ENCODE measurements around the gene SPPL2B. TPM values are rescaled to one million over a fixed set of nuclear protein-coding genes. Genes with fewer than 3 reads are reported as not detected.

Gene SPPL2B
- total RNA-seq, 1 donor: 267 TPM

DNA sequence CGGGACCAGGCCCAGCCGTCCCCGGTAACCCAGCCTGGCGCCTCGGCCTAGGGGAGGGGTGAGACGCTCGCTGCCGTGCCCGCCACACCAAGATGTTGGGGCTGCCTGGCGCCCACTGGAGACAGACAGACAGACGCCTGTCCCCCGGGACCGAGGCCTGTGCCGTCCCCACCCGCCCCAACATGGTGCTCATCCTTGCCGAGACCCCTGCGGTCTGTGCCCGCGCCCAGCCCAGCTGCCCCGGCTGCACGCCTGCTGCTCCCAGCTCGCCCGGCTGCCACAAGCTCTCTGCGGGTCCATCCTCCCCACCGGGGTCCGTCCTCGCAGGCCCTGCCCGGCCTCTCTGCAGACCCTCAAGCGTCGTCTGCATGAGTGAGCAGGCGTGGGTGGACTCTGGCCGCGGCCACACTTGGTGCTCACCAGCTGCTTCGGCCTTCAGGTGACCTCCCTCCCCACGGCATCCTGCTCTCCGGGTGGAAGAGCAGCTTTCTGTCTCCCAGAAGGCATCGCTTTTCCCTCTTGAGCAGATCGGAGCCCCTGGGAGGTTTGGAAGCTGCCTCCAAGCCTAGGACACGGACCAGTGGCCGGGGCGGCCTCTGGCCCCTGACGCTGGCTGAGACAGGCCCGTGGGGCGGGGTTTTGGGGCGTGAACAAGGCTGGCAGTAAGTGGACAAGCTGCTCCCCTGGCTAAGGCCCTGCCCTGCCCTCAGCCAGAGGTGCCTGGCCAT is 24.8 kb downstream of the SPPL2B start:
- DNase-seq (ENCODE audit: low read depth in 2 of 3, low spot score in 2 of 3): no peak

DNA sequence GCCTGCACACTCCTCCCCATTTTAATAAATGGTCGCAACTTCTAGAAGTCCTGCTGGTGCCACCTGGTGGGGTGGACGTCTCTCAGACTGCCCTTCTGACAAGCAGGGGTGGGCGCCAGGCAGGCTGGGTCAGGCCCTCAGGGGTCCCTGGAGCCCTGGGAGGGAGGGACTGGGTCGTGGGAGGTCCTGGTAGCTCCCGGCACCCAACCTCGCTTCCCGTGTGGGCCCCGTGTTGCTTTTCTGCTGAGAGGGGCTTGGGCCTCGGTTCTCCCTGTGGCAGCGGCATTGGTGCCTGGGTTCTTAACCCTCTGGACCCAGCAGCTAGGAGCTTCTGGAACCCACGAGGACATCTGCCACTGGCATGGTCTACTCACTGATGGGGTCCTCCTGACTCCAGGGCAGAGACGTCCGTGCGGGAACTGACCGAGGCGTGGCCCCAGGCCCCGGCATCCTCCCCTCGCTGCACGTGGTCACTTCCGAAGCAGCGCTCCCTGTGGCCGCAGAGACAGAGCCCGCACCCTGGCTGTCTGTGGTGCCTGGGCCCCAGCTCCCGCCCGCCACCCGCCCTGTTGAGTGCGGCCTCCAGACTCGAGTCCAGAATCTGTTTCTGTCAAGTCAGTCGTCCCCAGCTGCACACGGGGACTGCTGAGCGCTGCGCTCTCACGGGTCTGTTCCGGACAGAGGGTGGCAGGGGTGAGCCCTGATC is 25.6 kb downstream of the SPPL2B start:
- no peak for DNase-seq (ENCODE audit: low read depth in 2 of 3, low spot score in 2 of 3)

DNA sequence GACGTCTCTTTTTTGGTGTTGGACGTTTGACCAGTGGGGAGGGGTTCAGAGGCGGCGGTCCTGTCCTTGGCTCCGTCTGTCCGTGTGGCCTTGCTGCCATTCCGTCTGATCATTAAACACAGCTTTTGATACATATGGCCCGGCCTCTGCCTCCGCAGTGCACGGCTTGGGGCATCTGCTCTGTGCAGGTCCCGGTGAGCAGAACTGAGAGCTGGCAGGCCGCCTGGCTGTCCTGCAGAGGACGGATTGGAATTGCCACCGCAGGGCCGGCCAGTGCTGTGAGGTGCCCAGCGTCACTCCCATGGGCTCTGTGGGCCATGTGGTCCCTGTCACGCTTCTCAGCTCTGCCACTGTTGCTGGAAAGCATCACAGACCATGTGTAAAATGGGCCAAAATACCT is 26.2 kb downstream of the SPPL2B start:
- DNase-seq (ENCODE audit: low read depth in 2 of 3, low spot score in 2 of 3): no peak

DNA sequence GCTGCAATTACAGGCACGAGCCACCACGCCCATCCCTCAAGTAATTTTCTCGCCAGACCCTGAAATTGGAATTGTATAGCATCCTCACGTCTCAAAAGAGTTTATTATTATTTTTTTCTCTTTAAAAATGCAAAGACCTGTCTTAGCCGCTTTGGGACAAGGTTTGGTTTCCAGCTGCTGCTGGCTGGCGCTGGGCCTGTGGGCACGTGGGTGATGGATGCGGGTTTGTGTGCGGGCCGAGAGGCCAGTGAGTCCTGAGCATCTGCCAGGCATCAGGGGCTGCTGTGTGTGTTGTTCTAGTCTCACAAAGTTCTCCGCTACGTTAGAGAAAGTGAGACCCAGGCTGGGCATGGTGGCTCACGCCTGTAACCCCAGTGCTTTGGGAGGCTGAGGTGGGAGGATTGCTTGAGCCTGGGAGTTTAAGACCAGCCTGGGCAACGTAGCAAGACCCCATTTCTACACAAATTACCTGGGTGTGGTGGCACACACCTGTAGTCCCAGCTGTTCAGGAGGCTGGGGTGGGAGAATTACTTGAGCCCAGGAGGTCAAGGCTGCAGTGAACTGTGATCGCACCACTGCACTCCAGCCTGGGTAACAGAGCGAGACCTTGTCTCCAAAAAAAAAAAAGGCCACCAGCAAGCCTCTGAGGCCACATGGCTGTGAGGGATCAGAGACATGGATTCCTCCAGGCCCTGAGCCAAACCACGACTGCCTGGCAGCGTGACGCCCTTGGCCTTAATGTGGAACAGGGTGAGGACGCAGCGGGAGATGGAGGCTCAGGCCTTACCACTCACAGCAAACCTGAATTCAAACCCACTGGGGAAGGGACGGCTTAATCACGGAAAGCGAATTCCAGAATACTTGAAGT is 26.9 kb downstream of the SPPL2B start:
- no peak for DNase-seq (ENCODE audit: low read depth in 2 of 3, low spot score in 2 of 3)

DNA sequence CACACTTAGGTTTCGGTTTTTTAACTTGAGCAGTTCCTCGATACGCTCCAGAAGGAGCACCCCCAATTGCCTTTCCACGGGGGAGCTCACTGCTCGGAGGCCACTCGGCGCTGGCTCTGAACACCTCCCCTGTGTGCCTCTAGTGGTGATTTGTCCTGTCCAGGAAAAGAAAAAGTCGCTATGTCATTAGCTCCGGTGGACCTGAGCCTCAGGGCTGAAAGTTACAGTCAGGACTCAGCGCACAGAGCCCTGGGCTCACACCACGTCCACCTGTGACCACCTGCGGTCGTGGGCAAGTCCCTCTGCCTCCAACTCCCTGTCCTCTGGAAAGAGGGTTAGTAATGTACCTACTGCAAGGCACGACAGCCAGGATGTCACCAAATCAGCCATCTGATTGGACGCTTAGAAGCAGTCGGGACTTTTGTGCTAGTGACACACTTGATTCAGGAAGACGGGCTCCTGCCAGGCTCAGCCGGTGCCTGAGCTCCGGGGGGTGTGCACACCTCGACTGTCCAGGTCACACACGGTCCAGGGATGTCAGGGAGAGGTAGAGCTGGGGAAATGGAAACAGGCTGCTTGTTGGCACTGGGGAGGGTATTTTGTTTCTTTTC is 27.7 kb downstream of the SPPL2B start:
- DNase-seq (ENCODE audit: low read depth in 2 of 3, low spot score in 2 of 3): no peak

DNA sequence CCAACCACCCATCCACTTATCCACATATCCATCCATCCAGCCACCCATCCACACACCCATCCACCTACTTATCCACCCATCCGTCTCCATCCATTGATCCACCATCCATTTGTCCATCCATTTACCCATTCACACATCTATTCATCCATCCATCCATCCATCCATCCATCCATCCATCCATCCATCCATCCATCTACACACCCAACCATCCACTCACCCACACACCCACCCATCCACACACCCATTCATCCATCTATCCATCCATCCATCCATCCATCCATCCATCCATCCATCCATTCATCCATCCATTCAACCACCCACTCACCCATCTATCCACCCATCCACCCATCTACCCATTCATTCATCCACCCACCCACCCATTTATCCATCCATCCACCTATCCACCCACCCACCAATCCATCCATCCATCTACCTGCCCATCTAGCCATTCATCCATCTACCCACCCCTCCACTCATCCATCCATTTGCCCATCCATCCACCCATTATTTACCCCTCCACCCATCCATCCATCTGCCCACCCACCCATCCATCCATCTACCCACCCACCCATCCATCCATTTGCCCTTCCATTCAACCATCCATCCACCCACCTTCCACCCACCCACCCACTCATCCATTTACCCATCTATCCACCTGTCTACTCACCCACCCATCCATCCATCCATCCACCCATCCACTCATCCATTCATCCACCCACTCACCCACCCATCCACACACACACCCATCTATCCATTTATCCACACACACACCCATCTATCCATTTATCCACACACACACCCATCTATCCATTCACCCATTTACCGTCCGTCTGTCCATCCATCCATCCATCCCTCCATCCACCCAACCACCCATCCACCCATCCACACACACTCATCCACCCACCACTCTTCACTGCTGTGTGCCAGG is 29.1 kb downstream of the SPPL2B start:
- DNase-seq (ENCODE audit: low read depth in 2 of 3, low spot score in 2 of 3): no peak

DNA sequence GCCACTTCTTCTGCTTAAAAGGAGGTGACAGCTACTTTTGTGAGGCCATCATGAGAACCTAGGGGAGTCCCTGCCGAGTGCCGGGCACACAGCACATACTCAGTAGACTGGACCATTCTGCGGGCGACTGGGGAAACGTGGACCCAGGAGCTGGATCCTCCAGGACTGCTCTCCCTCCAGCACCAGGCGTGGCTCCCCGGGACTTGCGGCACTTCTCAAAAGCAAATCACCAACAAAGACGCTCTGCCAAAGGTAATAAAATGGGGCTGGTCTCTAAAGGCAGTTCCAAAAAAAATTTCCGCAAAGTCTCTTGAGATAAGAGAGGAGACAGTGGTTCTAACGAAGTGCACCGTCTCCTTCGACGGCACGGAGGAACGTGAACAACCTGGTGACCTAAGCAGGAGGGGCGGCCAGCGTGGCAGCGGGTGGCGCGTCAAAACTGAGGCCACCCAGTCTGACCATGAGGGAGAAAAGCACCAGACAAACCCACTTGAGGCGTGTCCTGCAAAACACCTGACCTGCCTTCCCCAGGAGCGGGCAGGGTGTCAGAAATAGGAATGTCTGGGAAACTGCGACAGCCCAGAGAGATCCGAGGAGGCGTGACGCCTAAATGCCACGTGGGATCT is 30.2 kb downstream of the SPPL2B start:
- no peak for DNase-seq (ENCODE audit: low read depth in 2 of 3, low spot score in 2 of 3)

DNA sequence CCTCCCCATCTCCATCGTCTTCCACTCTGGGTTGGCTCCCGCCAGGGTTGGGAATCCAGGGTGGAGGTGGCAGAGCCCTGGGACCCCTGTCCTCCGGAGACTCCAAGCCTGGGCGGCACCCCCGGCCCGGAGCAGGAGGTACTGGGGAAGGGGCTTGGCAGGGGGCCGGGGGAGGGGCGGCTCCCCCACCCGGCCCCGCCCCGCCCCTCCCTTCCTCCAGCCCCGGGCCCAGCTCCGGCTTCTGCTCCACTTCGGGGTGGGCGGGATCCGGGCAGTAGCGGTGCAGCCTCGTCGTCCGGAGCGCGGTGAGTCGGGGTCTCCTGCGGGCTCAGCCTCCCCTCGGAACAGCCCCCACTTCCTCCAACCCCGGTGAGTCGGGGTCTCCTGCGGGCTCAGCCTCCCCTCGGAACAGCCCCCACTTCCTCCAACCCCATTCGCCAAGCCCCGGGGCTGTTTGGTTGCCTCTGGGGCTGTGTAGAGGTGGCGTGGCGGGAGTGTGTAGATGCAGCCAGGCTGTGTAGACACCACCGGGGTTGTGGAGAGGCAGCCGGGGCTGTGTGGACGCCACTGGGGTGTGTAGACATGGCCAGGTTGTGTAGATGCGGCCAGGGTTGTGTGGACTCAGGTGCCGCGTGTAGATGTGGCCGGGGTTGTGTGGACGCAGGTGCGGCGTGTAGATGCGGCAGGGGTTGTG is 31.7 kb downstream of the SPPL2B start, which contains the start of gene TMPRSS9:
Gene TMPRSS9, plus strand, starts transcription at position 274 of the 694 bp plus-strand sequence. CDS start 29,521 bp downstream, outside the sequence.
- no peak for DNase-seq (ENCODE audit: low read depth in 2 of 3, low spot score in 2 of 3)

DNA sequence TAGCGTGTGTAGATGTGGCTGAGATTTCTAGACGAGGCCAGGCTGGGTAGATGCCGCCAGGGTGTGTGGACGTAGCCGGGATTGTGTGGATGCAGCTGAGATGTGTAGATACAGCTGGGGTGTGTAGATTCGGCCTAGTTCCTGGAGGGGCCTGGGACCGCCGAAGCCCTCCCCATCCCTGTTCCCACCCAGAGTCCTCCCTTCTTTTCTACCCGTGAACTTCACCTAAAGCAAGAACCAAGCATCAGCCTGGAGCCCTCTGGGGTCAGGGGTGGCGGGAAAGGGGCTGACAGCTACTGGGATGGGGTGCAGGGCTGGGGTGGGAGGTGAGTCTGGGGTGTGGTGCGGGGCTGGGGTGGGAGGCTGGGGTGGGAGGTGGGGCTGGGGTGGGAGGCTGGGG is 32.3 kb downstream of the SPPL2B start:
- DNase-seq (ENCODE audit: low read depth in 2 of 3, low spot score in 2 of 3): peak in 1 of 3 donors; percentile 33

DNA sequence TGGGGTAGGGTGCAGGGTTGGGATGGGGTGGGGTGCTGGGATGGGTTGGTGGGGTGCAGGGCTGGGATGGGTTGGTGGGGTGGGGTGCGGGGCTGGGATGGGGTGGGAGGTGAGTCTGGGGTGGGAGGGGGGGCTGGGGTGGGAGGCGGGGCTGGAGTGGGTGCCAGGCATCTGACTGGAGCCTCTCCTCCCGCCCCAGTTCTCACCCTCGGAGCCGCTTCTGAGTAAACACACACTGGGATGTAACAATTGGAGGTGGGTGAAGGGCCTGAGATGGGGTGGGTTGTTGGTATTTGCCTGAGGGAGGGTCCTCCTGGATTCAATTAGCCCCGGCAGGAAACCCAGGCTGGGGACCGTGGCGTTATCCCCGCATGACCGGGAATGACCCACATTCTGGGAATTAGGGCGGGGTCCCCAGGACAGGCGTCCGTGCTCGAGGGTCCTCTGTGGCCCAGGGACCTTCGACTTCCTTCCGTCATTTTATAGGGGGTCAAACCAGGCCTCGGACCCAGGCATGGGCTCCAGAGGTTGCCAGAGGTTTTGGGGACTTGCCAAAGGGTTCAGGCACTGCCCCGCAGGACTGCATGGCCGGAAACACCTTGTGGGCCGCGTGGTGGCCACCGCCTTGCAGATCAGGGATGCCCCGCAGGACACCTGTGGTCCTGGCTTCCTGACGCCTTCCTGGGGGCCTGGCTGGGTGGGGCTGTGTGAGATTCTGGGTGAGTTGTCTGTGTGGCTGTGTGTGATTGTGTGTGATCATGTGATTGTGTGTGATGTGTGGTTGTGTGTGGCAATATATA is 33.0 kb downstream of the SPPL2B start:
- peak in 1 of 3 donors; percentile 61 for DNase-seq (ENCODE audit: low read depth in 2 of 3, low spot score in 2 of 3)

DNA sequence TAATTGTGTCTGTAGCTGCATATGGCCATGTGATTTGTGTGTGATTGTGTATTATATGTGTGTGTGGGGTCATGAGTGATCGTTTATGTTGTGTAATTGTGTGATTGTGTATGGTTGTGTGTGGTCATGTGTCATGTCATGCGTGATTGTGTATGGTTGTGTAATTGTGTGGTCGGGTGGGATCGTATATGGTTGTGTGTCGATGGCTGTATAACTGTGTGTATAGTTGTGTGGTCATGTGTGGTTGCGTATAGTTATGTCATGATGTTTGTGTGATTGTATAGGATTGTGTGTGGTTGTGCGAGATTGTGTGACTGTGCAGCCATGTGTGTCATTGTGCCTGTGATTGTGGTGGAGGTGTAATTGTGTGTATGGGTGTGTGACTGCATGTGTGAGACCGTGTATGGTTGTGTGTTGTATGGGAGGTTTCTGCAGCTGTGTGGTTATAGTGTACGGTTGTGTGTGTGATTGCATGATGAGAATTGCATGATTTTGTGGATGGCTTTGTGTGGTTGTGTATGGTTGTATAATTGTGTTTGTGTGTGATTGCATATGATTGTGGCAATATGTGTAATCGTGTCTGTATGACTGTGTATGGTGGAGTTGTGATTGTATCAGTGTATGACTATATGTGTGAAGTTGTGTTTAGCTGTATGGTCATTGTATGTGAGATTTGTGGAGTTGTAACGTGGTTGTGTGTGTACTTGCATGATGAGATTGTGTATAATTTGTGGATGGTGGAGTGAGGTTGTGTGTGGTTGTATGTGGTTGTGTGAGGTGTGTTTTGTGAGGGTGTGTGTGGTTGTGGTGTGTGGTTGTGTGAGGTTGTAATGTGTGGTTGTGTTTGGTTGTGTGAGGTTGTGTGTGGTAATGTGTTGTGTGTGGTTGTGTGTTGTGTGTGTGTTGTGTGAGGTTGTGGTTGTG is 33.8 kb downstream of the SPPL2B start:
- DNase-seq (ENCODE audit: low read depth in 2 of 3, low spot score in 2 of 3): no peak

DNA sequence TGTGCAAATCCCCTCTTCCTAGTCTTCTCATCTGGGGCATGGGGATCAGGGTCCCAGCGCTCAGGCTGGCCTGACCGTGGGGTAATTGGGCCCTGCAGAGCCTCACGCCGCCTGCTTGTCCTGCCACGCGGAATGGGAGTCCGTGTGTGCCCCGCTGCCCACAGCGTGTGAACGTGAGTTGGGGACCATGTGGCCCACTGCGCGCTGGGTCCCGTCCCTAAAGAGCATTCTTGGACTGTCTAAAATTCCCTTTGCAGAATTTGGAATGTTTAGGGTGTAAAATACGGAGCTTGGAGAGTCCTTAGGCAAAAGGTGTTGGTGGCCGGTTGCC is 34.5 kb downstream of the SPPL2B start:
- DNase-seq (ENCODE audit: low read depth in 2 of 3, low spot score in 2 of 3): no peak

DNA sequence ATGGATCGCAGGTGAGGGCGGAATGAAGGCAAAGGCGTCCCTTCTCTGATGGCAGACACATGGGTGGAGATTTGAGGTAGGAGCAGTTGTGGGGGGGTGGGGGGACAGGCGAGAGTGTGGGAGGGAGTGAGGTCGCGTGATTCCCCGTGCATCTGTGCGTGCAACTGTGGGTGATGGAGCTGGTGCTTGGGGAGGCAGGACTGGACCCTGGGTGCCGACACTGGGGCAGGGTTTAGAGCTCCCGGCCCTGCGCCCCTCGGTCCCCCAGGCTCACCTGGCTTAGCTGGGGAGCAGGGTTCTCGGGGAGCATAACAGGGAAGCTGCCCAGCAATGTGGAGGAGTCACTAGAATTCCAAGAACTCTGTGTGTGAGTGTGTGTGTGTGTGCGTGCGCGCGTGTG is 34.9 kb downstream of the SPPL2B start:
- DNase-seq (ENCODE audit: low read depth in 2 of 3, low spot score in 2 of 3): no peak

DNA sequence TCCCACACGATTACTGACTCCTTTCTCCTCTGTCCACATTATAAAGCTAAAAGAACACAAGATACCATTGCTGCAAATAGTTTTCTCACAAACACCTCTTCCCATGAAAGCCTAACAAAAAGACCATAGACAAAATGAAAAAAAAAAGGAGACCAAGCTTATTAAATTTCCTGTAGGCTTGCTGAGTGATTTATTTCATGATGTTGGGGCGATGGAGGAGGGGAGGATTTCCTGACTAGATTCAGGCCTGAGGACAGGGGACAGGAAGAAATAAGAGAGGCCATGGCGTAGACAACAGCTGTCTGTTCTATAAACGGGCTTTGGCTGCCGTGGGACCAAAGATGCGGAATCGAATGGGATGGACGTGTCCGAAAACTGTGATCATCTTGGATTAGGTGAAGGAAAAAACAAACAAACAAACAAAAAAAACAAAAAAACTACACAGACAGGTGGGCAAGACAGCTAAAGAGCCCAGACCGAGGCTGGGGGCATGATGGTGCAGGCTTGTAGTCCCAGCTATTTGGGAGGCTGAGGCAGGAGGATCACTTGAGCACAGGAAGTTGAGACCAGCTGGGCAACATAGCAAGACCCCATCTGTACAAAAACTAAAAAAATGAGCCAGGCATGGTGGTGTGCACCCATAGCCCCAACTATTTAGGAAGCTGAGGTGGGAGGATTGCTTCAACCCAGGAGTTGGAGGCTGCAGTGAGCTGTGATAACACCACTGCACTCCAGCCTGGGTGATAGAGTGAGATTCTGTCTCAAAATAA is 36.9 kb downstream of the SPPL2B start:
- DNase-seq (ENCODE audit: low read depth in 2 of 3, low spot score in 2 of 3): peak in 1 of 3 donors; percentile 38

DNA sequence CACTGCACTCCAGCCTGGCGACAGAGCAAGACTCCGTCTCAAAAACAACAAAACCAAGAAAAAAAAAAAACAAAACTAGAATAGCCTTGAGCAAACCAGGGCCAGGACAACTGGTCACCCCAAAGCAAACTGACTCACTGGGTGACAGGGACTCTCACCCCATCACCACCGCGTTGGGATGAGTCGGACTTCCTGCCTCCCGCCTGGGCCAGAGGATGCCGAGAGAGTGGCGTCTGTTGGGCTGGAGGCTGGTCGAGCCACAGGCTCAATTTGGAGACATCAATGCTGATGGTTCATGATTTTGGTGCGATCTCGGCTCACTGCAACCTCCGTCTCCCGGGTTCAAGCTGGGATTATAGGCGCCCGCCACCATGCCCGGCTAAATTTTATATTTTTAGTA is 43.2 kb downstream of the SPPL2B start:
- no peak for DNase-seq (ENCODE audit: low read depth in 2 of 3, low spot score in 2 of 3)

DNA sequence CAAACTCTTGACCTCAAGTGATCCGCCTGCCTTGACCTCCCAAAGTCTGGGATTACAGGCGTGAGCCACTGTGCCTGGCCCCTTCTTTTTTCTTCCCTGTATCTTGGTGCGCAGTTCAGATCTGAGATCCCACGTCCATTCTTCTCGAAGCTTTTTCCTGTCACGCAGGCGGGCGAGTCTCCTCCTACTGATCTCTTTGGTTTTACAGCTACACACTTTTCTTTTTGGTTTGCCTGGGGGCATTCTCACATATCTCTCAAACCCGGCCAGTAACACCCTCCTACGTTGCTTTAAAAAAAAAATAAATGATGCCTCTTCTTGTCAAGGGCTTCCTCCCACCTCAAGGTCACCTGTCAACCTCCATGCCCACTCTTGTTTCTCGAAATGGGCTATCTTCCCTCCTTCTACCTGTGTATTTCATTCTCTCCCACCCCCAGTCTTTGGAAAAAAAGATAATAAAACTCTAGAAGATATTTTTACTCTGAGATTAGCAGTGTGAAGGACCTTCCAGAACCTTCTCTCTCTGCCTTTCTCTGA is 43.7 kb downstream of the SPPL2B start:
- DNase-seq (ENCODE audit: low read depth in 2 of 3, low spot score in 2 of 3): no peak
